Fibroblast of peridontal ligament (primary cell): ENCODE measurements around the gene ANKRD53.
"Not testable (repeated sequence)": the region's sequence is repeated elsewhere in the genome, so short reads cannot be mapped to it uniquely, and the experiment has no call there.

Experiments
- DNase-seq: peaks from one replicate; pipeline ENCODE4 v3.0.0-alpha.2; 2010; ENCODE audit errors: extremely low read depth

Gene ANKRD53

GRCh38 chr2:70990216-70990615 is 11.8 kb downstream of the ANKRD53 start:
- no peak for DNase-seq

DNA sequence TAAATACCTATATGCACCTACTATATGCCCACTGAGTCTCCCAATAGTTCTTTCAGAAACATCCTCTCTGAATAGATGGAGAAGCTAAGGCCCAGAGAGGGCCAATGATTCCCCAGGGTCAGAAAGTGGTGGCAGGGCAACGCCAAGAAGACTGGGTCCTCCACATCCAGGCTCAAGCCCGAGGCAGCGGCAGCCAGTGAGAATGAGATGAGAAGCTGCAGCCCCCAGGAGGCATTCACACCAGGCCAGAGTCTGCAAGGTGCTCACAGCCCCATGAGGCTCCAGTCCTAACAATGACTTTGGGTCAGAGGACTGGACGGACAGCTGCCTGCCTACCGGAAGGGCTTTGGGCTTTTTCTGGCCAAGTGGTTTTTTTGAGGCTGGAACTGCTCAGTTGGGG is 12.7 kb downstream of the ANKRD53 start:
- no peak for DNase-seq

DNA sequence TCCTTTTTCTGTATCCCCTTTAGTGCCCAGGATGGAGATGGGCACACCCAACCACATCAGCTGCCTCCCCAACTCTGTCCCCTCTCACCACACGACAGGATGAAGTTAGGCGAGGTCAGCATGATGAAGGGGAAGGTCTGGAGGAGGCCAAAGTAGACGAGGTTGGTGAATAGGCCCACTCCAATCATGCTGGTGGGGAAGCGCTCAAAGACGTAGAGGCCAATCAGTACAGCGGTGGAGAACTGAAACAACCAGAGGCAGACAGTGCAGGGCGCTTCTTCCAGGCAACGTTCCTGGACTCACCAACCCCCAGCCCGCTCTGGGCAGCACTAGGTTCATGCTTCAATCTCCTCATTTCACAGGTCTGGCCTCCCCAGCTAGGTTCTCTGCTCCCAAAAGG is 13.3 kb downstream of the ANKRD53 start:
- no peak for DNase-seq

DNA sequence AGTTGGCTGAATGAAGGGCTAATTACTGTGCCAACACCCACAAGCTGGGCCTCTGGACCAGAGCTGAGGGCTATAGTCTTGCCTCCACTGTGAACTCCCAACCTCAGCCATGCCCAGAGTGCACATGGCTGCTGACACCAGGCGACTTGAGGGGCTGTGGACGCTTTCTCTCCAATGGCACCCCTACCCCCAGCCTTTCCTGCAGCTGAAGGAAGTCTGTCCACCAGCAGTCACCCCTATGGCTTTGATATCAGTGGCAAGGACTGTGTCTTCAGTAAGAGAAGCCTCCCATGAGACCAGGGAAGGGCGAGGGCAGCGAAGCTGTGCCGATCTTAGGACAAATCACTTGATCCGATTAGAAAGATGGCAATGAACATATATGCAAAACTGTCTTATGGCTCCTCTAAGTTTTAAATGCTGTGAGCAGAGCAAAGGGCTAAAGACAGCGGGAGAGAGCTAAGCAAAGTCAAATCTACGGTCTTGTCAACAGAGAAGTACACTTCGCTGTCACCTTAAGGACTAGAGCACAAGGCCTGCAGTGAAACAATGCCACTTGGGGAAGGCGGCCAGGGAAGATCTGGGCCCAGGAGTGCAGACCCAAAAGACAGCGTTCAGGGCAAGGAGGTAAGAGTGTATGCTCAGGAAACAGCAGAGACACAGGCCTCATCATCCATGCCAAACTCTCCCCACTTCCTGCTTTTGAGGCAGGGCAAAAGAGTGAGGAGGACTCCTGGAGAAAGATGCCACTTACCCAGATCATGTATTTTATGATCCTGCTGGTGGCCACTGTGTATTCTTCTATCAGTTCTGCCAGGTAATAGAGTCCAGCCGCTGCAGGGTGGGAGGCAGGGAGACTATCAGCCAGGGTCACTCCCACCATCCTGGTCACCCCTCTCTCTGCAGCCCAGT is 14.8 kb downstream of the ANKRD53 start:
- DNase-seq: no peak

- DNase-seq: no peak
These were observed 15.7 kb downstream of the ANKRD53 start for GRCh38 chr2:70994009-70994698.

DNA sequence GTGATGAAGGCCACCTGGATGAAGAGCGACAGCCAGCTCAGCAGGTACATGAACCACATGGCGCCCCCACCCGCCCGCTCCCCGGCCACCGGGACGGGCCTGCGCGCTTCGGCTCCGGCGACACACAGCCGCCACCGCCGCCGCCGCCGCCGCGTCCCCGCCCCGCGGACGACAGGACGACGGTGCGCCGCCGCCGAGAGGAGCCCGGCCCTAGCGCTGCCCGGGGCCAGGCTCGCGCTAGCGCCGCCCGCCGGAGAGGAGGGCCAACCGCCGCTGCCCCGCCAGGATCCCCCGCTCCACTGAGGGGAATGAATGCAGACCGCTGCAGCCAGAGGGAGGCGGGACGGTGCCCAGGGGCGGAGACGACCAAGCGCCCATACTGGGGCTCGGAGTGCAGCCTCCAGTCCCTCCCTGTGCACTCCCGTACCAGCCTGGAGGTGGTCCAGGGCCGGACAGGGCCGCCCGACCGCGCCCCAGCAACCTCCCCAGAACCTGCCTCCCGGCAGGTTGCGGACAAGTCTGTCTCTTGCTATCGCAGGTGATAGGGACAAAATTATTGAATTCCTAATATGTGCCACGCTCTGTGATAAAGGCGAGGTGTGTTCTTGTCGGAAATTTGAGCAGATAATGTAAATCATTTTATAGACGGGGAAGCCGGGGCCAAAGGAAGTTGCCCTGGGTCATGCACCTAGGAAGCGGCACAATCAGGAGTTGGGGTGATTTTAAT is 16.4 kb downstream of the ANKRD53 start, which contains the start of gene TEX261:
TEX261 (minus strand) TSS at position 175 of the 727 bp plus-strand sequence; CDS start at position 59, 116 bp downstream.
- DNase-seq: peak; percentile 72

DNA sequence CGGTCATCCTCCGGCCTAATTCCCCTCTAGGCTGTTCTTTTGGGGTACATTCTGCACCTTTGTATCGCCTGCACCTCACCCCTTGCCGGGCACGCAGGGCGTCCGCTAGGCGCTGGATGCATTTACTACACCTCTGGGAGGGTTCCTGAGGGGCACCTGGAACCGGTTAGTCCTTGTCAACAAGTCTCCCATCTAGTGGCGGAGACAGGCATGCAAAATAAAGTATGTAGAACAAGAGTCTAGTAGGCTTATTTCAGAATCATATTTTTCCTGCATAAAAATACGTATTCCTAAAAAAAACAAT is 16.9 kb downstream of the ANKRD53 start:
- DNase-seq: peak; percentile 37

DNA sequence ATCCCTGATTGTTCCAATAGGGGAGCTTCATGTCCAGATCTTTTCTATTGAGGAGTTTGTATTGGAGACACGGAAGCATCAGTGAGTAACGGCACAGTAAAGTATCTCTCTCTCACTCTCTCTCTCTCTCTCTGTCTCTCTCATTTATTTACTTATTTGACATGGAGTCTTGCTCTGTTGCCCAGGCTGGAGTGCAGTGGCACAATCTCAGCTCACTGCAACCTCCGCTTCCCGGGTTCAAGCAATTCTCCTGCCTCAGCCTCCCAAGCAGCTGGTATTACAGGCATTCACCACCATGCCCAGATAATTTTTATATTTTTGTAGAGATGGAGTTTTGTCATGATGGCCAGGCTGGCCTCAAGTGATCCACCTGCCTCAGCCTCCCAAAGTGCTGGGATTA is 20.5 kb downstream of the ANKRD53 start:
- not testable (repeated sequence) for DNase-seq

GRCh38 chr2:70999362-70999761 is 20.9 kb downstream of the ANKRD53 start:
- DNase-seq: no peak

- DNase-seq: not testable (repeated sequence)
These were observed 21.5 kb downstream of the ANKRD53 start for GRCh38 chr2:70999931-71000330.

GRCh38 chr2:71000780-71001591 is 22.6 kb downstream of the ANKRD53 start:
- peak; percentile 63 for DNase-seq

- no peak for DNase-seq
These were observed 23.1 kb downstream of the ANKRD53 start for GRCh38 chr2:71001592-71001927.

DNA sequence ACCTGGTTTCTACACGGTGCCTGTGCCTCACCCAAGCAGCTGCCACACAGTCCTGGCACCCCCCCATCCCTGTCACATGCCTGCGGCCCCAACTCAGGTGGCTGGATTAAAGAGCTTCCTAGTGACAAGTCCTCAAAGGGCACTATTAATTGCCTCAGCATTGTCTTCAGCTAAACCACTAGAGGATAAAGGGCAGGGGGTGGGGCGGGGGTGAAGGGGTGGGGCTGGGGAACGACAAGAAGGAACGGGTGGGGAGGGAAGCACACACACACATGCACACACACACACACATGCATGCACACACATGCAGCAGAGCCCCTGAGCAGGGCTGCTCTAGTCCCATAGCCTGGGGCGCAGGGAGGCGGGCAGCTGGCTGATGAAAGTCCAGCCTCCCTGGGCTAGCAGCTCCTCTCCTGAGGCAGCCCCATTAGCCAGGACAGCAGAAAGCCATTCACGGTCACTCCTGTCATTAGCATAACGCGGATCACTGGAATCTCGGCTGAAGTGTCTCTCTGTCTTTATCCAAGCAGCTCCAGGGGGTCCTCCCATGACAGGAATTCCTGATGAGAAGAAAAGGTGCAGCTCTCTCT is 23.6 kb downstream of the ANKRD53 start:
- no peak for DNase-seq

DNA sequence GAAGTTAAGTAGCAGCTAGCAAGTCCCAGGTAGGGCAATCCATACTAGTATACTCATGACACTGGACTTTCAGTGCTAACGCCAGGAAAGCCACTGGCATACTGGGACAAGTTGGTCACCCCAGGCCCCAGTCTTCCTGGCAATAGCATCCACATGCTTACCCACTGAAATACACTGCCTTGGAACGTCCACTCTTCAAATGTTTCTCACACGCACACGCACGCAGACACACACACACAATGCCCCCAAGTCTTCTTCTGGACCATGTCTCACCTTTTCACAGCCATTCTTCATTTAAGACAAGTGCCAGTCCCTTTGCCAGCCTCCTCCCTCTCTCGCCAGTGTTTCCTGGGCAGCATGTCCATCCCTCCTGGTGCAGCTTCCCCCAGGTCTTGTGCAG is 25.0 kb downstream of the ANKRD53 start:
- DNase-seq: no peak

- no peak for DNase-seq
These were observed 25.7 kb downstream of the ANKRD53 start for GRCh38 chr2:71003966-71004755.

GRCh38 chr2:71004857-71005256 is 26.4 kb downstream of the ANKRD53 start:
- DNase-seq: no peak

- DNase-seq: no peak
These were observed 27.1 kb downstream of the ANKRD53 start for GRCh38 chr2:71005271-71006202.

DNA sequence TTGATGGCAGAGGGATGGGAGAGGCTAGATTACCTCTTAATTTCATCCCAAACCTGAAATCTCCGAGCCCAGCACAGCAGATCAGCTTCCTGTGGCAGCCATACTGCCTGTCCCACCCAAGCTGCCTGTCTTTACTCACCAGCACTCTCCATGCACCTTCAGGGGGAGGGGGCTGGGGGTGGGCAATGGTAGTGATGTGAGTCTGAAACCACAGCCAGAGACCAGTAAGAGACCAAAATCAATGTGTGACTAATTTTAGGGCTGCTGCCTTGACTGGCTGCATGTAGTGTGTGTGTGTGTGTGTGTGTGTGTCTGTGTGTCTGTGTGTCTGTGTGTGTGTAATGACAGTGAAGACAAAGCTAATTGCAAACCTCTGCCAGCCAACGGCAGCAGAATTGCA is 27.9 kb downstream of the ANKRD53 start:
- DNase-seq: no peak
